ENCODE results near the gene RHOF.

RHOF gene

DNA sequence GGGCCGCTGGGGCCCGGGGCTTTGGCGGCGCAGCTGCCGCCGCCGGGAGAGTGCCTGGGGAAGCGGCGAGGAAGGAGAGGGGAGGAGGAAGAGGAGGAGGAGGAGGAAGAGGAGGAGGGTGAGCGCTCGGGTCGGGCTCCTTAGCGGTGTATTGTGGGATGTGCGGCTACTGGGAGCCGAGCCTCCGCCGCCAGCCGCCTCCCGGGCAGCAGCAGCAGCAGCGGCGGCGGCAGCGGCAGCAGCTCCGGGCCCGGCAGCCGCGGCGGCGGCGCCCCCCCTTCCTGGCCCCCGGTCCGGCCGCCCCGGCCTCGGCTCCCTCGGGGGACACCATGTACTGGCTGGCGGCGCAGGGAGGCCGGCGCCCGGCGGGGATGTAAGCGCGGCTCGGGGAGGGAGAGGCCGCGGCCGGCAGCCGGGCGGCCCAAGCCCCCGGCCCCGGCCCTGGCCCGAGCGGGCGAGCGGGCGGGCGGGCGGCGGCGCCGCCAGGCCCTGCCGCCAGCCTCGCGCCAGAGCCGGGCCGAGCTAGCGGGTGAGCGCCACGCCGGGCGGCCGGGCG is 10.5 kb upstream of the RHOF start, which contains the start of gene SETD1B:
SETD1B (plus strand) TSS at position 149 of the 556 bp plus-strand sequence. CDS start 729 bp downstream, outside the sequence.
- peak; percentile 65 for DNase-seq

DNA sequence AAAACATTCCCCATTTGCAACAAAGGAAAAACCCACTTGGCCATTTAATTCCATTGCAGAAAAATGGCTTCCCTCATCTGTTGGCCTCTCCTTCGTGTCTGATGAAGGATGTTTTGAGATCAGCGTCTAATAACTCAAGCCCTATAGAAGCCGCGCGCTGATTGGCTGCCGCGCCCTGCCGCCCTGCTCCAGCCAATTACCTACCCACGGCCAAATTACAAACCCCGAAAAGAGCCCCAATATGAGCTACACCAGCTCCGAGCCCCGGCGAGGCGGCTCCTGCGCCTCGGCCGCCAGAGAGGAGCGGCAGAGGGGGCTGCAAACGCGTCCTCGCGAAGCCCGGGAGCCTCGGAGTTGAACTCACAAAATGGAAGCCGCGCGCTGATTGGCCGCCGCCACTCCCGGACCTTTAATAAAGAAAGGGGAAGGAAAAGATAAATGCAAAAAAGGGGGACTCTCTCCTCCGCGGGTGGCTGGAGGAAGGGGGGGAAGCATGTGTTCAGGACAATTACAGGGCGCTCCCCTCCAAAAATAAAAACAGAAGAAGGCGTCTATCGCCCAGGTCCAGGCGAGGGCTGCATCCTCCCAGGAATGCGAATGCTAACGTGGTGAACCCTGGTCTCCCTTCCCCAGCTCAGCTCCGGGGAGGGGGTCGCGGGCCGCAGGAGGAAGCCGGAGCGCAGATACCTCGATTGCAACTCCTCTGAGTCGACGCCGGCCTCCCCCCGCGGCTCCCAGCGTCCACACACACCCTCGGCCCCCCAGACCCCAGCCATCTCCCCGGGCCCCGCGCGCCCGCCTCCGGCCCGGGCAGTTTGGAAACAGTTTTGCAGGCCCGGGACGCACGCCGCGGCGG is 9.6 kb upstream of the RHOF start:
- peak; percentile 95 for DNase-seq

DNA sequence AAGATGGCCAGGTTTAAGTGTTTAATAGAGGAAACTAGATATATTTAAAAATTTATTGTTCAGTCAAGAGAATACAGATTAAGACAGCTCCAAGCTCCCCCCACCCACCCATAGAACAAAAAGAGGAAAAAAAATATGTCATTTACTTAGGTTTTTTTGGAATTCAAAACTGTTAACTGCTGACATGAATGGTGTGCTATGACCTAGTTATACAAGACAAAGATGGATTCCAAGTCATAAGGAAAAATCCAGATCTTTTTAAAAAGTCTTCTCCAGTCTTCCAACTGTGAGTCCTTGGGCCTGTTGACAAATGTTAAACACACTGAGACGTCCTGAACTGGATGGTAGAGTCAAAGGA is 9.0 kb upstream of the RHOF start:
- no peak for DNase-seq

DNA sequence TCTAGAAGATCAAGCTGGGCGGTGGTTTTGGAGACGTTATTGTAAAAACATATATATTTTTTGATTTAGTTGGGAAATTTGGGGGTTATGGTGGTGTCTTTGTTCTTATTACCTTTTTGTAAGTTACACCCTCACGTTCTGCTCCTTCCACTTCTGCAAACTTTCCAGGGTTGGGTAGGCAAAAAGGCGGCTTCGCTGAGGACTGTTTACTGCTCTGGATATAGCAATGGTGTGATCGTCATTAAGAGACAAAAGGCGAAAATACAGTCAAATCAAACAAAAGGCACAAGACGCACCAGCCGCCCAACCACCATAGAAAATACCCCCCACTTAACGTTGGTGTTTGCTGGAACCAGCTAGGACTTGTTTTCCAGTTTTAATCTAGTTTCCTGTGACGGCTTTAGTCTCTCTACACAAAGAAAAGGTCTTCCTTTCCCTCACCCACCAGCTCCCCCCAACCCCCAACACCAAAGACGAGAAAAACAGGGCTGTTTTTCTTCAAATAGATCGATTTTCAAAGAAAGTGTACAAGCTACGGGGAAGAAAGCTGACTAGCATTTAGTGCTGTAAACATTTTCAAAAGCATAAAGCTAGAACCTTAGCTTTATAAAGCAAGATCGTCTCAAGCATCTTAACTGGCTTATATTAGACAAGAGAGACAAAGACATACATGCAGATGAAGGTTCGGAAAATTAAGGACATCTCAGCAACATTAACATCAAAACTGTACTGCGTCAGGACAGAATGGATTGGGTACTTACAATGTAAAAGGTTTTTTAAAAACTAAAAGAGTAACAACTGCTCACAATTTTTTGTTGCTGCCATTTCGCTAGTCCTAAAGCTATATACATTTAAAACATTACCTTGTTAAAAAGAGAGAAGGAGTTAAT is 8.4 kb upstream of the RHOF start:
- DNase-seq: peak; percentile 77

GRCh38 chr12:121800694-121801594 is 7.5 kb upstream of the RHOF start:
- DNase-seq: peak; percentile 78

- peak; percentile 78 for DNase-seq
These were observed 6.6 kb upstream of the RHOF start for GRCh38 chr12:121799842-121800693.

GRCh38 chr12:121799156-121799841 is 5.8 kb upstream of the RHOF start:
- DNase-seq: peak; percentile 75

- DNase-seq: no peak
These were observed 5.3 kb upstream of the RHOF start for GRCh38 chr12:121798787-121799155.

DNA sequence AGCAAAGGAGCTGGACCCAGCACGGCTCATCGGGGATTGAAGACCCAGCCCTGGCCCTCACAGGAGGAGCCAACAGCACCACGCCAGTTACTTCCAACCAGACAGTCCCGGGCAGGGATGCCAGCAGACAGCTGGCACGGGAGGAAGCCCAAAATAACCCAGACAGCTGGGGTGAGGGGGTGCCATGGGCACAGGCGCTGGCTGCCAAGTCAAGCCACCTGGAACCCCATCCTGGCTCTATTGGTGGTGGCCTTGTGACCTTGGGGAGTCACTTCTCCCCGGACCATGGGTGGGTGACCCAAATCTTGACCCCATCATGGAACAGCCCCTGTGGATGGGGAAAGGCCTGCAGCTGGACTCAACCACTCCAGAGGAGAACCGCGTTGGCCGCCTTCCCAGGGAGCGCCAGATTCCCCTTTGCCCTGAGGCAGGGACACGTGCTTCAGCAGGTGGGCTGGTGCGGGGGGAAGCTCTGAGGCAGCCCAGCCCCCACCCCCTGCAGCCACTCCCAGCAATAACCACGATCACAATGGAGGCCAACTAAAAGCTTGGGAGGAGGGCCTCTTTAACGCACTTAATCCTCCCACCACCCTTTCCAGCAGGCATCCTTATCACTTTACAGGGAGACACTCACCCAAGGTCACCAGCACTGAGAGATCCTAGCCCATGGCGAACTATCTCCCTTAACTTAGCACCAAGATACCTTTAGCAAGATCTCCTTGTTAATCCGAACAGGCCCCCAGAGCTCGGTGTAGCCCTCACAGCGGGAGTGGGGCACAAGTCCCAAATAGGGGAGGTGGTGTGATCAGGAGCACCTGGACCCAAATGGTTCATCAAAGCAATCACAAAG is 4.7 kb upstream of the RHOF start:
- no peak for DNase-seq

GRCh38 chr12:121796855-121797751 is 3.6 kb upstream of the RHOF start:
- no peak for DNase-seq

- DNase-seq: peak; percentile 87
These were observed 1.8 kb upstream of the RHOF start for GRCh38 chr12:121795034-121795968.

DNA sequence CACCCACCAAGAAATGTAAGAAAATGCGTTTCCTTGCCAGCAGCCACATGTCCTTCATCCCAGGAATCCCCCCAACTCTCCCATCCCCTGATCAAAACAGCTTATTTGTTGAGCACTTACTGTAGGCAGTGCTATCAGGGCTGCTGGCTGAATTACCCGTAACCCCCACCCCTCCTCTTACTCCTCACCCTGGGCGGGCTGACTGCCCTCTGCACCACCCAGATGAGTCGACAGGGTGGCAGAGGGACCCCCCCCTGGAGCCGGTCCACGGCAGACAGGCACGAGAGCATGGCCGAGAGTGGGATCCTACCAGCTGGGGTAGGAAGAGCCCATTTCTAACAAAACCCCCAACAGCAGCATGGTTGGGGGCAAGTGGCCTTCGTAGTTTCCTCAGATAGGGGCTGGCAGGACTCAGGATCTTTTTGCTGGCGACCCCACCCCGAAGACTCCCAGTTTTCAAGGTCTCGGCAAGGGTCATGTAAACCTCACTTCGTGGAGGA is 1.1 kb upstream of the RHOF start:
- DNase-seq: no peak

DNA sequence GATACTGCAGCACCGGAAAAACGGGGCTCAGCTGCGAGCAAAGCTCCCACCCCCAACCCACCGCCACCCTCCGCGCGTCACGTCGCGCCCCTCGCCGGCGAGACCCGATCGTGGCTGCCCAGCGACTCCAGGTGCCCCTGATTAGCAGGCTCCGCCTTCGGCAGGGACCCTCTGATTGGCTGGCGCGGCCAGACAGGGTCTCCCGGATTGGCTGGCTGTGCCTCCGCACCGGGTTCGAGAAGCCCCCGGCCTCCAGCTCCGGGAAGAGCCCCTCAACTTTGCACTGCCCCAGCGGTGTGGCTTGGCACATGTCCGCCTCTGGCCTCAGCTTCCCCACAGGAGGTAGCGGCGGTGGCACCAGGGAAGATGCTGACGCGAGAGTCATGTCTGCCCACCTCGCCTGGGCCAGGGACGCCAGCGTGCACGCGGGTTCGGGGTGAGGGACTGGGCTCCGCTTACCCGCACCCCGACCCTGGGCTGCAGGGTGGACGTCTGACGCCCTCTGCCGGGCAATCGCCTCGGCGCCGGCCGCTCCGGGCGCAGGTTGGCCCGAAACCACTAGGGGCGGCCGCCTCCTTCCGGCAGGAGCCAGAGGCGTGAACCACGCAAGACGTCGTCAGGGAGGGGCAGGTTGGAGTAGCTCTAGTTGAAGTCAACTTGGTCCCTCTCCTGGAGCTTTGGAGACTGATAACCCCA is 498 bp upstream of the RHOF start:
- peak; percentile 97 for DNase-seq

DNA sequence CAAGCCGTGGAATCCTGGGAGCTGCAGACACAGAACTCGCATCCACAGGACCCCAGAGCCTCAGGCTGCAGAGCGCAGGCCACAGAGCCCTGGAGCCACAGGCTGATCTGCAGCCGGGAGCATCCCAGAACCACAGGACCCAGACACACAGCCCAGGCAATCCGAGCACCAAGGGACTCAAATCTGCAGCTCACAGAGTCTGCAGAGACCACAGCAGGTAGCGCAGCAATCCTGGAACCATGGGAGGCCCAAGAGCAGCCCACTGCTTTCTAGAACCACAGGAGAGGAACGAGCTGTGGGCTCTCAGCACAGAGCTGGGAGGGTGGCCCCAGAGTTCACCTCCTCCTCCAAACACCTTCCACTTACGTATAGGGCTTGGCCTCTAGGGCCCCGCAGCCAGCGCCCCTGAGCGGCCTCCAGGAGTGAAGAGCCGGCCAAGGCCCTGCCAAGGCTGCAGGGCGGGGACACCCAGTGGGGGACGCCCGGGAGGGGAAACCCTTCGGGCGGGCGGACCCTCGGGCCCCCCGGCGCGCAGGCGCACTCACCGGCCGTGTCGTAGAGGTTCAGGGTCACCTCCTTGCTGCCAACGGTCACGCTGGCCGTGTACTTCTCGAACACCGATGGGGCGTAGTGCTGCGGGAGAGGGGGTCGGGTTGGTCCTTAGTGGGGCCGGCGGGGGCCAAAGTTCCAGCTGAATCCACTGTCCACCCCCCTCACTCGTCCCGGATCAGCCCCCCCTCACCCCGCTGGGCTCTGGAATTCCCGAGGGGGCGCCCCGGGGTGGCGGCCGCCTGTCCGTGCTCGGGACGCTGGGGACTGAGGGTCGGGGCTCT is 665 bp downstream of the RHOF start:
- DNase-seq: peak; percentile 69

DNA sequence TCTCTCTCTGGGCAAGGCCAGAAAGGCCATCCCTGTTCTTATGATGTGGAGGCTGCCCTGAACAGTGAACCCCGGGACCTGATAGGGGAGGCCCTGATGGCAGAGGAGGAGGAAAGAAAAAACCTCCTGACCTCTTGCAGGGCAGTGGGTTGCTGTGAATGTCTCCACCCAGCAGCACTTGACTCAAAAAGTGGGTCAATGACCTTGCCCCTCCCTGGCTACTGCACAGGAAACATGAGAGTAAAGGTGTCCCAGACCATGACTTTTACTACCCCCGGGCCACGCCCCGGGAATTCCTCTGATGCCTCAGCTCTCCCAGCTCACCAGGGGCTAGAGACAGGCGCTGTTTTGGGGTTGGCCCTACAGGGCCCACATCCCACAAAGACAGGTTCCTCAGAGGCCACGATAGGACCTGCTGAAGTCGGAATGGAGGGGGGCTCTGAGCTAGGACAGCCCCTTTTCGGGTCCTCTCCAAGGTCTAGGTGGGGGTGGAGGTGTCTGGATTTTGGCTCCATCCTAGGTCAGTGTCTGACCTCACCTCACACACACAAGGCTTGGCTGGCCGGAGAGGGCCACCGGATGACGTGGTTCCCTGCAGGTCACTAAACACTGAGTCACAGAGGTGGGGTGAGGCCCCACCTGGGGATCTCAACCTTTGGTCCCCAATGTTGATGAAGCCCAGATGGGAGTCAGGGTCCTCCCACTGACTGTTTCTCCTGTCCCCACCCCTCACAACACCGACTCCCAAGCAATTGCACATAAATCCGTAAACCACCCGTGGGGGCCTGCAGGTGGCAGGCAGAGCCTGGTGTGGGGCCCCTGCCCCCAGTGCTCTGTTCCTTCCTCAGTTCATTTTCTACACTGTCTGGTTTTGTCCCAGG is 1.6 kb downstream of the RHOF start:
- DNase-seq: peak; percentile 68

Measured in CD4-positive, alpha-beta T cell treated with Interleukin-10 for 1 hour (primary cell).